GM21529 (cell line): ENCODE measurements around the gene KCNJ18.
A peak's percentile ranks its signal among the peaks of the same experiment; 100 is the strongest.
"Not testable (repeated sequence)": the region's sequence is repeated elsewhere in the genome, so short reads cannot be mapped to it uniquely, and the experiment has no call there.

ENCODE experiments used
- ATAC-seq: cut with Tn5 transposase; IDR thresholded peaks from one replicate; pipeline ENCODE4 v1.9.1; 2021; ENCODE audit not compliant: unreplicated experiment

The KCNJ18 gene

GRCh38 chr17:21719511-21720226 lies 27.3 kb downstream of the KCNJ18 start:
- ATAC-seq: not testable (repeated sequence)

- not testable (repeated sequence) for ATAC-seq
Measured at GRCh38 chr17:21720566-21720965, 28.2 kb downstream of the KCNJ18 start.

- ATAC-seq: not testable (repeated sequence)
Measured at GRCh38 chr17:21722268-21722667, 29.9 kb downstream of the KCNJ18 start.

- ATAC-seq: not testable (repeated sequence)
Measured at GRCh38 chr17:21724216-21725006, 32.1 kb downstream of the KCNJ18 start.

- ATAC-seq: not testable (repeated sequence)
Measured at GRCh38 chr17:21731076-21731475, 38.8 kb downstream of the KCNJ18 start.

- not testable (repeated sequence) for ATAC-seq
Measured at GRCh38 chr17:21733931-21734330, 41.6 kb downstream of the KCNJ18 start.

GRCh38 chr17:21735814-21736213 lies 43.5 kb downstream of the KCNJ18 start:
- ATAC-seq: not testable (repeated sequence)

GRCh38 chr17:21737015-21737580 lies 44.8 kb downstream of the KCNJ18 start:
- not testable (repeated sequence) for ATAC-seq

GRCh38 chr17:21738241-21738640 lies 45.9 kb downstream of the KCNJ18 start:
- not testable (repeated sequence) for ATAC-seq

- ATAC-seq: peak; percentile 59
Measured at GRCh38 chr17:21738877-21739474, 46.7 kb downstream of the KCNJ18 start.

- not testable (repeated sequence) for ATAC-seq
Measured at GRCh38 chr17:21739485-21739884, 47.2 kb downstream of the KCNJ18 start.

- ATAC-seq: not testable (repeated sequence)
Measured at GRCh38 chr17:21740836-21741235, 48.5 kb downstream of the KCNJ18 start.

- ATAC-seq: not testable (repeated sequence)
Measured at GRCh38 chr17:21741520-21741919, 49.2 kb downstream of the KCNJ18 start.

GRCh38 chr17:21742326-21742725 lies 50.0 kb downstream of the KCNJ18 start:
- no peak for ATAC-seq

- not testable (repeated sequence) for ATAC-seq
Measured at GRCh38 chr17:21744151-21744550, 51.8 kb downstream of the KCNJ18 start.

- ATAC-seq: not testable (repeated sequence)
Measured at GRCh38 chr17:21744621-21745020, 52.3 kb downstream of the KCNJ18 start.

GRCh38 chr17:21745385-21746054 lies 53.2 kb downstream of the KCNJ18 start:
- not testable (repeated sequence) for ATAC-seq

GRCh38 chr17:21746415-21746814 lies 54.1 kb downstream of the KCNJ18 start:
- ATAC-seq: not testable (repeated sequence)

- not testable (repeated sequence) for ATAC-seq
Measured at GRCh38 chr17:21747195-21747915, 55.0 kb downstream of the KCNJ18 start.

- ATAC-seq: not testable (repeated sequence)
Measured at GRCh38 chr17:21748686-21749085, 56.4 kb downstream of the KCNJ18 start.
